Activated T-helper 1 cell treated with anti-CD3 and anti-CD28 coated beads, Interleukin-12 subunit alpha, Interleukin-12 subunit beta, Interleukin-2, Interleukin-4 antibody, amounts not matched to agents 30 ng/mL and 10 ng/mL and 1 ng/mL, durations not matched to agents 14 hours and 24 hours and 36 hours (primary cell): ENCODE measurements around the gene IL1RAPL1. TPM values are rescaled to one million over a fixed set of nuclear protein-coding genes. Genes with fewer than 3 reads are reported as not detected.
"Not testable (repeated sequence)": the region's sequence is repeated elsewhere in the genome, so short reads cannot be mapped to it uniquely, and the experiment has no call there.

Experiments
- DNase-seq: peaks from one replicate; pipeline ENCODE4 v3.0.0; 2021; ENCODE audit warnings: low spot score
- H3K27ac Mint-ChIP-seq: one replicate; pipeline ENCODE4 v1.8.0; 2021; ENCODE audit warnings: mild to moderate bottlenecking, mixed read lengths
- H3K27me3 Mint-ChIP-seq: one replicate; pipeline ENCODE4 v1.8.0; 2022; ENCODE audit warnings: mild to moderate bottlenecking, moderate library complexity, mixed read lengths; ENCODE audit not compliant: insufficient read depth
- H3K36me3 Mint-ChIP-seq: one replicate; pipeline ENCODE4 v1.8.0; 2021; ENCODE audit warnings: low read depth, mixed read lengths
- H3K4me1 Mint-ChIP-seq: one replicate; pipeline ENCODE4 v1.8.0; 2021; ENCODE audit warnings: low read depth, mixed read lengths
- H3K4me3 Mint-ChIP-seq: one replicate; pipeline ENCODE4 v1.8.0; 2021; ENCODE audit warnings: mild to moderate bottlenecking, moderate library complexity, mixed read lengths
- H3K9me3 Mint-ChIP-seq: one replicate; pipeline ENCODE4 v1.8.0; 2021; ENCODE audit warnings: mixed read lengths
- intact Hi-C: fragments of 100-400 bp; cut with micrococcal nuclease; formaldehyde crosslinking; loops from one replicate; pipeline ENCODE4 v1.15.1; 2024
- total RNA-seq: library from RNA; stranded (reverse); gene quantifications from 2 replicates; pipeline ENCODE4 v1.2.3, GENCODE V29; 2022

Gene IL1RAPL1
- total RNA-seq, 1 donor from 2014 or later = not detected

GRCh38 chrX:28719620-28720019 is 132.4 kb downstream of the IL1RAPL1 start:
- H3K9me3 Mint-ChIP-seq = no peaks in the 10 kb centered on the region
- H3K4me3 Mint-ChIP-seq = no peak overlapping the region
- H3K36me3 Mint-ChIP-seq = no peaks in the 10 kb centered on the region
- H3K27ac Mint-ChIP-seq = no peak overlapping the region
- intact Hi-C loops = no loop called here
- H3K27me3 Mint-ChIP-seq = no peaks in the 10 kb centered on the region
- no peaks in the 10 kb centered on the region for H3K4me1 Mint-ChIP-seq
- DNase-seq = no peak

DNA sequence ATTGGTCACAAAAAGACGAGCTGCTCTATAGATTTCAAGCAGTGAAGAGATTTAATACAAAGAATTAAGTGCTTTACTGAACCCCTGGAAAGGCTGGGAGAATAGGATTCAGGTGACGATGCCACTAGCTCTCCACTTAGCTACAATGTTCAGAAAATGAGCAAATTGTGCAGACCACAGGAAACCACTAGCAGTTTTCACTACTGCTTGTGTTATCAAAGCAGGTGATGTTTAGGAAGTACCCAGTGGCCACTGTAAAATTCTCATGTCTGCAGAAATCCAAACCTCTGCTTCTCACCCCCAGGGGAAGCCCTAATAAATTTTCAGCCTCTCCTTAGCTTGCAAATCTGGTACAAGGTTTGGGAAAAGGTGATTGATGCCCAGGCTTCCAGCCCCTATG is 165.1 kb downstream of the IL1RAPL1 start:
- DNase-seq = no peak
- Mint-ChIP-seq H3K4me1 (no peaks in the 10 kb centered on the region), H3K4me3 (no peak overlapping the region), H3K9me3 (peaks cover 7% of the 10 kb centered on the region), H3K27ac (no peak overlapping the region), H3K27me3 (no peaks in the 10 kb centered on the region), H3K36me3 (no peaks in the 10 kb centered on the region)
- intact Hi-C loops = no loop called here

GRCh38 chrX:28756175-28756574 is 168.9 kb downstream of the IL1RAPL1 start:
- intact Hi-C loops = no loop called here
- DNase-seq = no peak
- H3K4me3 Mint-ChIP-seq = no peak overlapping the region
- no peaks in the 10 kb centered on the region for H3K4me1 Mint-ChIP-seq
- H3K27me3 Mint-ChIP-seq = no peaks in the 10 kb centered on the region
- H3K27ac Mint-ChIP-seq = no peak overlapping the region
- H3K9me3 Mint-ChIP-seq = peaks cover 3% of the 10 kb centered on the region
- no peaks in the 10 kb centered on the region for H3K36me3 Mint-ChIP-seq

DNA sequence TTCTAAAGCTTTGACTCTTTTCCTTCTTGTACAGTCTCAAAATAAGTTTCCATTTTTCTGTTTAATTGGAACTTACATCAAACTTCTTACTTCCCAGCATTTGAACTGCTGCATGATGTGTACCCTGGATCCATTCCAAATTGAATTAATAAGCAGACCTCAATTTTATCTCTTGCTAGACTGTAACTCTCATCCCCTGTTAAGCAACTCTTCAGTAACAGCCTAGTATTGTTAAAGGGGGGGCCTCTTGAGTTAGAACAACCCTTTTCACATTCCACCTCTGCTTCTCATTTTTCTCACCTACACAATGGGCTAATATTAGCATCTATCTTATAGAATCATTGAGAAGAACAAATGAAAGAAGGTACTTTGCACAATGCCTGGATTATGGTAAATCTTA is 169.4 kb downstream of the IL1RAPL1 start:
- Mint-ChIP-seq H3K9me3 (peaks cover 3% of the 10 kb centered on the region), H3K27ac (no peak overlapping the region), H3K27me3 (no peaks in the 10 kb centered on the region), H3K4me3 (no peak overlapping the region), H3K4me1 (no peaks in the 10 kb centered on the region), H3K36me3 (no peaks in the 10 kb centered on the region)
- DNase-seq = no peak
- intact Hi-C loops = no loop called here

DNA sequence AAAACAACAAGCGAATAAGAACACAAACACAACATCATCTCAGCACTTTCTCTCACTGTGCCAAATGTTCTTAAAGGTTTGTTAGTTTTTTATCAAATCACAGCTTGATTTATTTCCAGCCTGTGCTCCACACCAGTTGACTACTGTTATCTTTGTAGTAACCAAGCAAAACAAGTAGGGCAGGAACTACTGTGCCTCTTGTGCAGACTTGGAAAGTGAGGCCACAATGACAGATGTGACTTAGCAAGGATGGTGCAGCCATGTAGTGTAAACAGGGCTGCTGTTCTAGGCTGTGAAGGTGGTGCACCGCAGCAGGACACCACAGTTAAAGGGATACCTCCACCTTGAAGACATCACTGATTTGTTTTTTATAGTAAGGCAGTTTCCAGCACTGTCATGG is 170.0 kb downstream of the IL1RAPL1 start:
- Mint-ChIP-seq H3K36me3 (no peaks in the 10 kb centered on the region), H3K4me3 (no peak overlapping the region), H3K27me3 (no peaks in the 10 kb centered on the region), H3K4me1 (no peaks in the 10 kb centered on the region), H3K9me3 (peaks cover 3% of the 10 kb centered on the region), H3K27ac (no peak overlapping the region)
- intact Hi-C loops = no loop called here
- no peak for DNase-seq

GRCh38 chrX:28766561-28766960 is 179.3 kb downstream of the IL1RAPL1 start:
- H3K4me1 Mint-ChIP-seq, H3K27me3 Mint-ChIP-seq, H3K4me3 Mint-ChIP-seq, DNase-seq, H3K9me3 Mint-ChIP-seq, intact Hi-C loops, H3K36me3 Mint-ChIP-seq, H3K27ac Mint-ChIP-seq: not testable (repeated sequence)

DNA sequence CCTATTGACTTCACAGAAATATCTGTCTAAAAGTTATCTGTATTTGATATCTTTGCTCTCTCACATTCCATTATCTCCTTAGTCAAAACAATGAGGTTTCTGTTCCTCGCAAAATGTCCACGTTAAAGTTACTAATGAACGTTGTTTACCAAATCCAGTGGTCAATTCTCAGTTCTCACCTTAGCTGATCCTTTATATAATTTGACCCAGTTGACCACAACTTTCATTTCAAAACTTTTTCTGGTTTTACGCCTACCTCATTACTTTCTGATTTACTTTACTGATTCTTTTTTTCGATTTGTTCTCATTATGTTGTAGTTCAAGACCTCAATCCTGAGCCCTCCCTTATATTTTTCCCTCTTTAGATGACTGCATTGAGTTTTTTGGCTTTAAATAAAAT is 186.6 kb downstream of the IL1RAPL1 start:
- no peaks in the 10 kb centered on the region for H3K36me3 Mint-ChIP-seq
- H3K27me3 Mint-ChIP-seq = no peaks in the 10 kb centered on the region
- no peak overlapping the region for H3K4me3 Mint-ChIP-seq
- H3K9me3 Mint-ChIP-seq = no peaks in the 10 kb centered on the region
- DNase-seq = no peak
- intact Hi-C loops = no loop called here
- H3K27ac Mint-ChIP-seq = no peak overlapping the region
- no peaks in the 10 kb centered on the region for H3K4me1 Mint-ChIP-seq

- Mint-ChIP-seq H3K27ac (no peak overlapping the region), H3K9me3 (no peaks in the 10 kb centered on the region), H3K4me1 (no peaks in the 10 kb centered on the region), H3K27me3 (no peaks in the 10 kb centered on the region), H3K36me3 (no peaks in the 10 kb centered on the region), H3K4me3 (no peak overlapping the region)
- intact Hi-C loops = no loop called here
- DNase-seq = no peak
Observed at GRCh38 chrX:28787206-28787605, 200.0 kb downstream of the IL1RAPL1 start.

DNA sequence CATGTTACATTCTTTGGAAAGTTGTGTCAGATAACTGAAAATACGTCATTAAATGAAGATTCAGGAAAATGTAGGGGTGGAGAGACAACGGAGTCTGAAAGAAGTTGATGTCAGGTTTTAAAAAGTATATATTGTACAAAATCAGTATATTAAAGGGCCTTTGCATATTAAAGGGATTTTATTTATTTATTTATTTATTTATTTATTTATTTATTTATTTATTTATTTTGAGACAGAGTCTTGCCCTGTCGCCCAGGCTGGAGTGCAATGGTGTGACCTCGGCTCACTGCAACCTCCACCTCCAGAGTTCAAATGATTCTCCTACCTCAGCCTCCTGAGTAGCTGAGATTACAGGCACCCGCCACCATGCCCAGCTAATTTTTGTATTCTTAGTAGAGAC is 213.4 kb downstream of the IL1RAPL1 start:
- DNase-seq, H3K36me3 Mint-ChIP-seq, intact Hi-C loops, H3K27me3 Mint-ChIP-seq, H3K9me3 Mint-ChIP-seq, H3K4me3 Mint-ChIP-seq, H3K4me1 Mint-ChIP-seq, H3K27ac Mint-ChIP-seq: not testable (repeated sequence)

DNA sequence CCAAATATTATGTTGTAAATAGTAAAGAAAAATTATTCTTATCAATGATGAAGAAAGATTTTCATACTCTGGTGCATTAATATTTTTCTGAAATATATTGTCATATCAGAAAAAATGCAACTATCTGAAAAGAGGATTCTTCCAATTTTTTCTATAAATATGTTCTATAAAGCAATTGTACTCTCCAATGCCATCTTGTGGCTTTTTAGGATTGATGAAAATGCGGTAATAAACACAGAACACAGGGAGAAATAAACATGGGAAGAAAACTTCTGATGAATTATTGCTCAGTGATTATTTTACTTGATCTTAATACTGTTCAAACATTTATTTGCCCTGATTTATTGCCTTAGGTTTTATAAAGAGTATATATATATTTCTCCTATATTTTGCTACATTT is 215.4 kb downstream of the IL1RAPL1 start:
- no peak for DNase-seq
- H3K36me3 Mint-ChIP-seq = no peaks in the 10 kb centered on the region
- H3K4me1 Mint-ChIP-seq = no peaks in the 10 kb centered on the region
- no peak overlapping the region for H3K27ac Mint-ChIP-seq
- intact Hi-C loops = no loop called here
- peaks cover 4% of the 10 kb centered on the region for H3K9me3 Mint-ChIP-seq
- no peak overlapping the region for H3K4me3 Mint-ChIP-seq
- no peaks in the 10 kb centered on the region for H3K27me3 Mint-ChIP-seq

- no peak overlapping the region for H3K27ac Mint-ChIP-seq
- H3K9me3 Mint-ChIP-seq = no peaks in the 10 kb centered on the region
- intact Hi-C loops = no loop called here
- no peaks in the 10 kb centered on the region for H3K4me1 Mint-ChIP-seq
- no peak for DNase-seq
- H3K27me3 Mint-ChIP-seq = no peaks in the 10 kb centered on the region
- H3K4me3 Mint-ChIP-seq = no peak overlapping the region
- no peaks in the 10 kb centered on the region for H3K36me3 Mint-ChIP-seq
Observed at GRCh38 chrX:28835991-28836390, 248.7 kb downstream of the IL1RAPL1 start.

- intact Hi-C loops = no loop called here
- Mint-ChIP-seq H3K9me3 (no peaks in the 10 kb centered on the region), H3K4me3 (no peak overlapping the region), H3K27me3 (no peaks in the 10 kb centered on the region), H3K27ac (no peak overlapping the region), H3K36me3 (no peaks in the 10 kb centered on the region), H3K4me1 (no peaks in the 10 kb centered on the region)
- no peak for DNase-seq
Observed at GRCh38 chrX:28843817-28844216, 256.6 kb downstream of the IL1RAPL1 start.

DNA sequence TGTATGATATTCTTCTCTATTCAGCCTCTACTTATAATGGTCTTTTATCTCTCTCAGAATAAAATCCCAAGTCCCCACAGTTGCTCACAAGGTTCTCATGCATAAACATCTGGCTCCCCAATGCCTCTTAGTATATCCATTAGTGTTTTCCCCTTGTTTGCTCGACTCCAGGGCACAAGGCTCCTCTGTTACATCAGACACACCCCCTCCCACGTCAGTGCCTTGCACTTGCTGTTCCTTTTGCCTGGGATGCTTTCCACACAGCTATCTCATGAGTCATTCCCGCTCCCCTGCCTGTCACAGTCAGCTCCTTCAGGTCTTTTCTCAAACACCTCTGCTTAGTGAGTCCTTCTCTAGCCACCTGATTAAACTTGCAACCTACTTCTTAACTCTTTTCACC is 260.2 kb downstream of the IL1RAPL1 start:
- DNase-seq = no peak
- H3K27ac Mint-ChIP-seq = no peak overlapping the region
- no peaks in the 10 kb centered on the region for H3K27me3 Mint-ChIP-seq
- no peak overlapping the region for H3K4me3 Mint-ChIP-seq
- no peaks in the 10 kb centered on the region for H3K4me1 Mint-ChIP-seq
- intact Hi-C loops = no loop called here
- no peaks in the 10 kb centered on the region for H3K9me3 Mint-ChIP-seq
- no peaks in the 10 kb centered on the region for H3K36me3 Mint-ChIP-seq

DNA sequence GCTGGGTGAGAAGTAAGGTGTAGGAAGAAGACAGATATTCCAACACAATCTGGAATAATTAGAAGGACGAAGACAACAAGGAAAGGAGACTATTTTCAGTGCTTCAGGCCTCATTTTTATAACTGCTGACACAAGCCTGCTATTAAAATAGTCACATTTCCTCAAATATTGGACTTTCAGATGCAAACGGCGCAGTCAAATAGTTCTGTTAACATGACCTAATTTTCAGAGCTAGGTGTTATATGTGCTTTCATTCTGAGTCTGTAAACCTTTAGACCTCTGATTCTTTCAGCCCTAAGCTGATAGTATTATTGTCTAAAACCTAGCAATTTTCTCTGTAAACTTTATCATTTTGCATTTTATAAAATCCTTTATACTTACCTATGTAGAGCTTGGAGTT is 261.5 kb downstream of the IL1RAPL1 start:
- intact Hi-C loops = no loop called here
- DNase-seq = no peak
- Mint-ChIP-seq H3K4me3 (no peak overlapping the region), H3K27me3 (no peaks in the 10 kb centered on the region), H3K36me3 (no peaks in the 10 kb centered on the region), H3K27ac (no peak overlapping the region), H3K4me1 (no peaks in the 10 kb centered on the region), H3K9me3 (no peaks in the 10 kb centered on the region)
